ENCODE measurements around the gene LYSMD2. TPM values are rescaled to one million over a fixed set of nuclear protein-coding genes. Genes with fewer than 3 reads are reported as not detected.
"Not testable (repeated sequence)": the region's sequence is repeated elsewhere in the genome, so short reads cannot be mapped to it uniquely, and the experiment has no call there.

LYSMD2 gene, protein sequence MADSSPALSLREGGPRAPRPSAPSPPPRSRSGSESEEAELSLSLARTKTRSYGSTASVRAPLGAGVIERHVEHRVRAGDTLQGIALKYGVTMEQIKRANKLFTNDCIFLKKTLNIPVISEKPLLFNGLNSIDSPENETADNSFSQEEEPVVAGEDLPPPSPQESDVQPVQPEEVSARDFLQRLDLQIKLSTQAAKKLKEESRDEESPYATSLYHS
- total RNA-seq, result 6.9 TPM
- long read RNA-seq, transcript LYSMD2-201 (3 exons, 1,759 nt), result major isoform, 15 of 18 reads
- long read RNA-seq, partial matches to known transcripts, result 0 of 18 reads
- long read RNA-seq, other reads (novel, unspliced or antisense), result 3 of 18 reads

- intact Hi-C loops (cut with DNase I), result no loop called here
- peak; percentile 92 for DNase-seq (ENCODE audit: low spot score)
Observed at GRCh38 chr15:51737522-51738305, at the start of gene LYSMD2. Gene LYSMD2 (minus strand): TSS chr15:51737655. CDS start chr15:51737622, 33 bp downstream.

- DNase-seq (ENCODE audit: low spot score); intact Hi-C loops (cut with DNase I): not testable (repeated sequence)
Observed at GRCh38 chr15:51787130-51787529, 49.7 kb upstream of the LYSMD2 start.

DNA sequence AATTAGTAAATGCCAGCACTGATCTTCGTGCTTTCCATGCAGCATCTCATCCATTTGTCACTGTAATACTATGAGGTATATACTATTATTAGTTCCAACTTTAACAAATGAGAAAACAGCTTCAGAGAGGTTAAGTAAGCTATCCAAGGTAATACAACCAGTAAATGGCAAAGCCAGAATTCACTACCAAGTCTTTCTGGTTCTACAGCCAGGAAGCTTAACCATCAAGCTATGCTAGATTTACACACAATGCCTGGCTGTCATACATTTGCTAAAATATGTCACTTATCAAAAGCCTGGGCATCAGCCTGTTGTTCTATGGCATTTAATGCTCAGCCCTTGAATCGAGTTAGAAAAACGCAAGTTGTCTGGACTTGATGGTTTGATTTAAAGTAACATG is 46.5 kb upstream of the LYSMD2 start:
- intact Hi-C loops (cut with DNase I), result no loop called here
- DNase-seq (ENCODE audit: low spot score), result no peak

DNA sequence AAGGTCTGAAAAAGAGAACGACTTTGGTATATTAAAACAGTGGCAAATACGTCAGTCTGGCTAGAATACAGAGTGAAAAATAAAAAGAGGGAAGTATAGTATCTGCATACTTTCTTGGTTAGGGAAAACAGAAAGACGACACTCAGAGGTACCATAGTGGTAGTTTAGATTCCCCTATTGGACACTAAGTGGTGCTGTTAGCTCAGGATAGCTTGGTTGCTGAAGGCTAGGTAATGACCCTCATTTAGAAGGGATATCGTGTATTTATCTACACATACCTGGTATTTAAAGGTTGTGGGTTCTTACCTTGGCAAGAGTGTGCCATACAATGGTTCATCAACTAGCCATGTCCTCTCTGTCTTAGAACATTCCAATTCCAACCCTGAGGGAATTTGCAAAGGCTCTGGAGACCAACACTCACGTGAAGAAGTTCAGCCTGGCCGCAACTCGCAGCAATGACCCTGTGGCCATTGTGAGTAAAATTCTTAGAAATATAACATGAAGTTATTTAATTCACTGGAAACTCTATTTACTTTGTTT is 45.0 kb upstream of the LYSMD2 start:
- no peak for DNase-seq (ENCODE audit: low spot score)
- intact Hi-C loops (cut with DNase I), result no loop called here

DNA sequence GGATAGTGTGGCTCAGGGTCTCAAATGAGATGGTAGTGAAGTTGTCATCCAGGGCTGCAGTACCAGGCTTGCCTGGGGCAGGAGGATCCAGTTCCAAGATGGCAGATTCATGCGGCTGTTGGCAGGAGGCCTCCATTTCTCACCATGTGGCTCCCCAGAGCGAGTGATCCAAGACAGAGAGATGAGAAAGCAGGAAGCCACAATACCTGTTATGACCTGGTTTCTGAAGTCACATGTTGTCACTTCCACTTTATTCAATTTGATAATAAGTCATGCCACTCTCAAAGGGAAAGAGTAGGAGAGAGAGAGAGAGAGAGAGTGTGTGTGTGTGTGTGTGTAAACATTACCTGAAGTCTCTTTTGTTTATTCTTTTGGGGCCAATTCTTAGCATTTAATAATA is 44.1 kb upstream of the LYSMD2 start:
- no peak for DNase-seq (ENCODE audit: low spot score)
- intact Hi-C loops (cut with DNase I), result no loop called here

DNA sequence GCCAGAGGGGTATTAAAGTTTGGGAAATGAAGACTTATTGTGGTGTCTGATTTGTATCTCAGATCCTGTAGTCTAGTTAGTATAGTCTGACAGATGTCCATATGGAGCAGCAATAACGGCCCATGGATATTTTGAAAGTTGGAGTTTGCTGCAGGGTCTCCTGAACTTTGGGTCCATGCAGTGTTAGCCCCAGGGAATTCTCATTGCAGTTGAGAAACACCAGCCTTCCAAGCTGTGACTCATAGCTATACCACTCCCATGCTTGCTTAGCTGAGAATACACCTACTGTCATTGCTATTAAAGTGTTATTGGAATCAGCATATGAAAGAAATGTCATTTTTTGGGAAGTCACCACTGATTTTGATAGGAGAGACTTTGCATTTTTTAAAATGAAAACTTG is 43.2 kb upstream of the LYSMD2 start:
- DNase-seq (ENCODE audit: low spot score), result no peak
- intact Hi-C loops (cut with DNase I), result no loop called here

- intact Hi-C loops (cut with DNase I), result loop anchor here (2.0 to 5.0 kb wide), 2 partner anchors 50 to 126 kb away; no protein-coding TSS in a partner anchor
- DNase-seq (ENCODE audit: low spot score), result no peak
Observed at GRCh38 chr15:51776952-51777569, 39.6 kb upstream of the LYSMD2 start.

DNA sequence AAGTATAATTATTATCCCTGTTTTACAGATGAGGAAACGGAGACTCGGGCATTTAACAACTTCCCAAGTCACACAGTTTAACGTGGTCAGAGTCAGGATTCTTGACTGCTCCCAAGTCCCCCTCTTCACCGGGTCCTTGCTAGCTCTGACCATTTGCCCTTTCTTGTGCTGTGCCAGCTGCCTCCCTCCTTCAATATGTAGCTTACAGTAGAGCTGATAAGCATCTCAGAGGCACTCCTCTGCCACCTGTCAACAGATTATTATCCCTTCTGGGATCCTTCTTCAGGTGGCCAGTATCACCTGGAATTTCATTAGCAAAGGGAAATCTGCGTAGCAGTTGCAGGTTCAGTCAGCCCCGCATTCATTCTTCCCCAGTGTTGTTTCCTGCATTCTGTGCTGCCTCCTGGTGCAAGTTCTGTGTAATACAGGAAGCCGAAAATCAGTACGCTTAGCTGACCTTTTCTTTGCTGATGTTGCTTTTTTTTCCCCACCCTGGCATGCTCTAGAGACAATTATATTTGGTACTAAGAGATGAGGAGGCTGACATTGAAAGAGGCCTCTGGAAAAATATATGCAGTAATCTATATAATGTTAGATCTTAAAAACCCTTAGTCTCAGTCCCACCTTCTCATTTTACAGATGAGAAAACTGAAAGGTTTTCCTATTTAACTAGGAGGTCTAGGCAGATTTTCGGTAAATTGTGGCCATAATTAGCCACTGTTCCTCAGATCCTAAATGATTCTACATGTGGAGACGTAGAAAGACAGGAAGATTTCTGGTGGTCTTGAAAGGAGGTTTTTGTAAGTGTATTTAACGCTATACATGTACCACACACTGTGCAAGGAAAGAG is 38.7 kb upstream of the LYSMD2 start:
- no peak for DNase-seq (ENCODE audit: low spot score)
- intact Hi-C loops (cut with DNase I), result loop anchor here (2.0 to 5.0 kb wide), 2 partner anchors 49 to 125 kb away; no protein-coding TSS in a partner anchor

GRCh38 chr15:51774916-51775315 is 37.5 kb upstream of the LYSMD2 start:
- intact Hi-C loops (cut with DNase I), result loop anchor here (5.0 kb wide), 1 partner anchor 48 kb away; no protein-coding TSS in a partner anchor
- DNase-seq (ENCODE audit: low spot score), result no peak

- intact Hi-C loops (cut with DNase I), result no loop called here
- no peak for DNase-seq (ENCODE audit: low spot score)
Observed at GRCh38 chr15:51771773-51772172, 34.3 kb upstream of the LYSMD2 start.

- intact Hi-C loops (cut with DNase I), result no loop called here
- DNase-seq (ENCODE audit: low spot score), result no peak
Observed at GRCh38 chr15:51770902-51771301, 33.4 kb upstream of the LYSMD2 start.

- intact Hi-C loops (cut with DNase I), result no loop called here
- DNase-seq (ENCODE audit: low spot score), result no peak
Observed at GRCh38 chr15:51768018-51768417, 30.6 kb upstream of the LYSMD2 start.

DNA sequence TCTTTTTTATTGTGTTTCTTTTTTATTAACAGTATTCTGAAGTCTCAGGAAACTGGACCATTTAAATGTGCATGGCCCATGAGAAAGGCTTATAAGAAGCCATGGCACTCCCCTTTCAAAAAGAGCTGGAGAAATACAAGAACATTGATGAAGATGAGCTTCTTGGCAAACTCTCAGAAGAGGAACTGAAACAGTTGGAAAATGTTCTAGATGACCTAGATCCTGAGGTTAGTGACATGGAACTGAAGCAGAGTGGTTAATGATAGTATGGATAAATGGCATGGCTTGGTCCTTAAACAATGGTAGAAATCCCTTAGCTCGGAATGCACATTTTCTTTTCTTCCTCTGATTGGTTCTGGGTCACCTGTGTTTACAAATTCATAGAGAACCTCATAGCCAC is 28.9 kb upstream of the LYSMD2 start:
- intact Hi-C loops (cut with DNase I), result no loop called here
- no peak for DNase-seq (ENCODE audit: low spot score)

DNA sequence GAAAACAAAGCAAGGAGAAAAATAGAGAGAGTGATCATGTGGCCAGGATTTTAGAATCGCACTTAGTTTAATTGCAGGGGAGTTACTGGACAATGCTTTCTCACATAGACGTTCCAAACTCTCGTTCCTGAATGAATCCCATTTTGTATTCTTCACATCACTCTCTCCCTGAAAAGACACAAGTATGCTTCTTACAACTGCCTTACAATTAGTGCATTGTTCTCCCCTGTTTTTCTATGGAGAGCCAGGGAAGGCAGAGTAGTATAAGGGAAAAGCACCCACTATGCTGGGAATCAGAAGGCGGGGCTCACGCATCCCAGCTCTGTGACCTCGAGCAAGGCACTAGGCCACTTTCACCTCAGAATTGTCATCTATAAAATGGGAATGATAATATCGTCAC is 28.3 kb upstream of the LYSMD2 start:
- DNase-seq (ENCODE audit: low spot score), result no peak
- intact Hi-C loops (cut with DNase I), result no loop called here

DNA sequence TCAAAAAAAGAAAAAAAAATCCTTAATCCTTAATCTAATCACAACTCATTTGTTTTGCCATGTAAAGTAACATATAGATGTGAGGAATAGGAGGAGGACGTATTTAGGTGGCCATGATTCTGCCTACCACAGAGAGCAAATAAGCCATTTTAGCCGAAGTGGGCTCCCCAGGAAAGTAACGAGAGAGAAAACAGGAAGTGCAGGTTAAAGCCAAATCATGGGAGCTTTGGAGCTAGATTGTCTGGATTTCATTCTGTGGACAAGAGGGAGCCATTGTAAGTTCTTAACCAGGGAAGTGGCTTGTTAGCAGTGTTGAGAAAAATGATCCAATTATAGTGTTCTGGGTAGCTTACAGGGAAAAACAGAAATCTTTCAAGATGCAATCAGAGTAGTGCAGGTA is 23.4 kb upstream of the LYSMD2 start:
- DNase-seq (ENCODE audit: low spot score), result no peak
- intact Hi-C loops (cut with DNase I), result loop anchor here (5.0 kb wide), 1 partner anchor 34 kb away; no protein-coding TSS in a partner anchor

GRCh38 chr15:51759557-51760070 is 22.2 kb upstream of the LYSMD2 start:
- no peak for DNase-seq (ENCODE audit: low spot score)
- intact Hi-C loops (cut with DNase I), result loop anchor here (5.0 kb wide), 1 partner anchor 32 kb away; no protein-coding TSS in a partner anchor

GRCh38 chr15:51758645-51759044 is 21.2 kb upstream of the LYSMD2 start:
- no peak for DNase-seq (ENCODE audit: low spot score)
- intact Hi-C loops (cut with DNase I), result no loop called here

- DNase-seq (ENCODE audit: low spot score), result no peak
- intact Hi-C loops (cut with DNase I), result no loop called here
Observed at GRCh38 chr15:51757450-51757849, 20.0 kb upstream of the LYSMD2 start.

GRCh38 chr15:51756482-51756881 is 19.0 kb upstream of the LYSMD2 start:
- no peak for DNase-seq (ENCODE audit: low spot score)
- intact Hi-C loops (cut with DNase I), result no loop called here
